ENCODE data around the gene CA6.
"Not testable (repeated sequence)": the region's sequence is repeated elsewhere in the genome, so short reads cannot be mapped to it uniquely, and the experiment has no call there.

The CA6 gene

GRCh38 chr1:8926707-8927694 is 18.7 kb upstream of the CA6 start:
- DNase-seq = no peak

- no peak for DNase-seq
Observed at GRCh38 chr1:8930116-8930515, 15.6 kb upstream of the CA6 start.

GRCh38 chr1:8937051-8937450 is 8.6 kb upstream of the CA6 start:
- not testable (repeated sequence) for DNase-seq

- DNase-seq = no peak
Observed at GRCh38 chr1:8937701-8938100, 8.0 kb upstream of the CA6 start.

- DNase-seq = peak; percentile 19
Observed at GRCh38 chr1:8938232-8938999, 7.3 kb upstream of the CA6 start.

- DNase-seq = no peak
Observed at GRCh38 chr1:8939000-8939265, 6.7 kb upstream of the CA6 start.

GRCh38 chr1:8939362-8939995 is 6.2 kb upstream of the CA6 start:
- peak; percentile 39 for DNase-seq

- peak; percentile 72 for DNase-seq
Observed at GRCh38 chr1:8941906-8942305, 3.8 kb upstream of the CA6 start.

- DNase-seq = no peak
Observed at GRCh38 chr1:8943498-8944405, 1.9 kb upstream of the CA6 start.

GRCh38 chr1:8947127-8947691 is 1.5 kb downstream of the CA6 start:
- DNase-seq = peak; percentile 16

GRCh38 chr1:8950309-8950708 is 4.6 kb downstream of the CA6 start:
- DNase-seq = no peak

GRCh38 chr1:8951231-8951630 is 5.6 kb downstream of the CA6 start:
- no peak for DNase-seq

GRCh38 chr1:8955406-8955805 is 9.7 kb downstream of the CA6 start:
- no peak for DNase-seq

- no peak for DNase-seq
Observed at GRCh38 chr1:8956461-8957349, 11.0 kb downstream of the CA6 start.

GRCh38 chr1:8962812-8963530 is 17.3 kb downstream of the CA6 start:
- peak; percentile 28 for DNase-seq

GRCh38 chr1:8963963-8964362 is 18.3 kb downstream of the CA6 start:
- no peak for DNase-seq

- DNase-seq = no peak
Observed at GRCh38 chr1:8965121-8965820, 19.6 kb downstream of the CA6 start.

- no peak for DNase-seq
Observed at GRCh38 chr1:8966606-8967005, 20.9 kb downstream of the CA6 start.

- not testable (repeated sequence) for DNase-seq
Observed at GRCh38 chr1:8968902-8969301, 23.2 kb downstream of the CA6 start.

- DNase-seq = no peak
Observed at GRCh38 chr1:8969937-8970336, 24.3 kb downstream of the CA6 start.
